Heart right ventricle (tissue), 16 donors: Measurements from ENCODE around the gene RPS6KA2. TPM values are rescaled to one million over a fixed set of nuclear protein-coding genes. Genes with fewer than 3 reads are reported as not detected.
"Not testable (repeated sequence)": the region's sequence is repeated elsewhere in the genome, so short reads cannot be mapped to it uniquely, and the experiment has no call there.

Experiments
- ATAC-seq, 8 donors: fragments of 200-7000 bp; cut with Tn5 transposase; one replicate each; pipeline ENCODE4 v1.9.1; 2020; ENCODE audit warnings: mild to moderate bottlenecking in 8 of 8, moderate library complexity in 8 of 8, moderate number of reproducible peaks in 1 of 8
- DNase-seq, 2 donors: peaks; one replicate each; pipeline ENCODE4 v3.0.0-alpha.2; 2020
- H3K27ac ChIP-seq, 10 donors: fragments of 200-600 bp; sonication (generic) in 2 of 10; one replicate each; pipeline versions ENCODE4 v1.5.0 to v1.8.0; 2020 to 2022; ENCODE audit warnings: mild to moderate bottlenecking in 3 of 10
- H3K27me3 ChIP-seq, 7 donors: fragments of 200-600 bp; one replicate each; pipeline ENCODE4 v1.8.0; 2021 to 2022; ENCODE audit warnings: mild to moderate bottlenecking in 2 of 7
- H3K36me3 ChIP-seq, 9 donors: fragments of 200-600 bp; sonication (generic) in 1 of 9; one replicate each; pipeline versions ENCODE4 v1.5.0 to v1.8.0; 2020 to 2022; ENCODE audit warnings: mild to moderate bottlenecking in 2 of 9
- H3K4me1 ChIP-seq, 9 donors: fragments of 200-600 bp; sonication (generic) in 1 of 9; one replicate each; pipeline versions ENCODE4 v1.5.0 to v1.8.0; 2020 to 2022; ENCODE audit warnings: mild to moderate bottlenecking in 4 of 9
- H3K4me3 ChIP-seq, 10 donors: fragments of 200-600 bp; sonication (generic) in 2 of 10; one replicate each; pipeline versions ENCODE4 v1.5.0 to v1.8.0; 2020 to 2022; ENCODE audit warnings: mild to moderate bottlenecking in 7 of 10, moderate library complexity in 2 of 10
- H3K9me3 ChIP-seq, 11 donors: fragments of 200-600 bp in 10 of 11; sonication (generic) in 2 of 11; one replicate each; pipeline versions ENCODE4 v1.5.0 to v1.8.0; 2013 to 2022; ENCODE audit warnings: mild to moderate bottlenecking in 2 of 11, control low read depth in 1 of 11, moderate library complexity in 1 of 11
- CTCF ChIP-seq, 9 donors: fragments of 200-600 bp; sonication (generic) in 2 of 9; IDR thresholded peaks; one replicate each; pipeline versions ENCODE4 v1.5.0 to v1.8.0; 2021 to 2022; ENCODE audit warnings: antibody characterized with exemption in 9 of 9, mild to moderate bottlenecking in 5 of 9, moderate library complexity in 1 of 9
- WGBS, 2 donors: extraction: QIAGEN DNeasy Blood & Tissue Kit; methylation state at CpG; one replicate each; pipeline ENCODE4 v1.1.7; 2013; ENCODE audit warnings: inconsistent platforms in 1 of 2; 5-methylcytosine and 5-hydroxymethylcytosine counted together
- intact Hi-C, 10 donors: fragments of 100-400 bp; cut with DNase I; formaldehyde crosslinking; loops; one replicate each; pipeline versions ENCODE4 v1.11.1 to v1.14.2; 2022
- polyA plus RNA-seq, 2 donors: library from polyadenylated mRNA; stranded (reverse); fragments of 200-250 nt; gene quantifications; one replicate each; pipeline ENCODE4 v1.2.3, GENCODE V29; 2013
- total RNA-seq, 10 donors: library from RNA; stranded (reverse); fragmentation: NEBNext Ultra II Directional in 3 of 10; extraction: Animal tissue kit (Norgen Biotek cat#: 25700) in 3 of 10; gene quantifications; one replicate each; pipeline versions ENCODE4 v1.2.1 to v1.2.4, GENCODE V29; 2021 to 2023
- donor health status: Arrhythmogenic right ventricular cardiomyopathy.
- donor health status: ischemic (EF 13 %, LVEDD 7.1; RV severe dilation, severe dysfunction).
- donor health status: healthy with polysubstance abuse.
- donor health status: DM: no; HTN: yes; CAD: no.
- donor health status: DM: no; HTN: no; CAD: no.
- donor health status: ischemic (EF 25% LVEDD 6.9; RV normal size, moderate dysfunction).
- donor health status: ischemic (EF 25% LVEDD 5.7; RV mildly dilated, moderate dysfunction).
- donor health status: healthy.
- donor health status: DM: yes; HTN: yes; CAD: no.
- donor health status: Ischemic cardiomyopathy.
- donor health status: ischemic (EF 35%, LVEDD 5.7; RV mildly dilated, moderate dysfunction).
- donor health status: nonischemic (EF 11% LVEDD 7.7; RV severe dilation, severe dysfunction).
- donor health status: DM: yes; HTN: yes; CAD: no.
- donor health status: PGD.
- donor health status: ischemic (EF 29% LVEDD 5.4; RV normal size, mild dysfunction).
- donor health status: nonischemic (EF 23%, LVEDD 6.1; RV moderate dilation, normal function).

The RPS6KA2 gene
- total and polyA plus RNA-seq, 12 donors: 20.3 to 91.4 (median 73.7) TPM

- ATAC-seq (no peak), DNase-seq (no peak)
- H3K4me1 ChIP-seq: peaks cover 0 to 9% (median 6%) of the 10 kb centered on the region in 9 donors
- H3K27me3 ChIP-seq: peaks cover 0 to 13% (median 0%) of the 10 kb centered on the region in 7 donors
- WGBS, 2 donors: 84 to 87% methylated on average over 5 of the region's 5 CpGs
- no peak for TF ChIP-seq CTCF (IDR thresholded peaks at IDR 0.05)
- H3K27ac ChIP-seq: no peak overlapping the region
- H3K9me3 ChIP-seq: no peaks in the 10 kb centered on the region
- intact Hi-C loops: loop anchor here in 1 of 10 donors (5.0 kb wide), 1 partner anchor 50 kb away; no protein-coding TSS in a partner anchor
- H3K36me3 ChIP-seq: no peaks in the 10 kb centered on the region
- H3K4me3 ChIP-seq: no peak overlapping the region
Observed at GRCh38 chr6:166387642-166388289, 239.3 kb downstream of the RPS6KA2 start.

- not testable (repeated sequence) for H3K36me3 ChIP-seq, H3K9me3 ChIP-seq, ATAC-seq, DNase-seq, H3K27ac ChIP-seq, H3K4me1 ChIP-seq, H3K4me3 ChIP-seq
- intact Hi-C loops: loop anchor here in 1 of 10 donors (5.0 kb wide), 1 partner anchor 50 kb away; no protein-coding TSS in a partner anchor
- WGBS, 2 donors: 96% methylated on average over 9 of the region's 9 CpGs
- peaks cover 0 to 12% (median 0%) of the 10 kb centered on the region in 7 donors for H3K27me3 ChIP-seq
Observed at GRCh38 chr6:166387098-166387497, 240.0 kb downstream of the RPS6KA2 start.

- no peak for DNase-seq
- Histone ChIP-seq H3K27me3 (peaks cover 0 to 7% (median 0%) of the 10 kb centered on the region in 7 donors), H3K4me3 (no peak overlapping the region), H3K4me1 (peaks cover 0 to 16% (median 10%) of the 10 kb centered on the region in 9 donors), H3K27ac (no peak overlapping the region), H3K9me3 (no peaks in the 10 kb centered on the region), H3K36me3 (no peaks in the 10 kb centered on the region)
- intact Hi-C loops: loop anchor here in 1 of 10 donors (5.0 kb wide), 1 partner anchor 49 kb away; no protein-coding TSS in a partner anchor
- WGBS, 2 donors: 95% methylated on average over 9 of the region's 9 CpGs
- no peak for TF ChIP-seq CTCF (IDR thresholded peaks at IDR 0.05)
- ATAC-seq: no peak
Observed at GRCh38 chr6:166386111-166386510, 240.9 kb downstream of the RPS6KA2 start.

GRCh38 chr6:166383802-166384363 is 243.2 kb downstream of the RPS6KA2 start:
- Histone ChIP-seq H3K27ac (peak overlapping the region; percentile 91 to 98 (median 96)), H3K4me1 (peaks cover 3 to 33% (median 24%) of the 10 kb centered on the region in 9 donors), H3K4me3 (peak overlapping the region; percentile 69 to 97 (median 91))
- H3K36me3 ChIP-seq, H3K9me3 ChIP-seq, ATAC-seq, H3K27me3 ChIP-seq: not testable (repeated sequence)
- TF ChIP-seq CTCF (IDR thresholded peaks at IDR 0.05): peak in 6 of 9 donors; percentile 14 to 40 (median 28)
- intact Hi-C loops: loop anchor here in 7 of 10 donors (2.0 to 5.0 kb wide), 7 partner anchors 19 to 227 kb away; partner anchors contain the start of gene SFT2D1 (in 6 of the 7)
- 20 to 23% methylated on average over 22 of the region's 22 CpGs for WGBS, 2 donors
- DNase-seq: peak in 1 of 2 donors; percentile 33
